GM12878 (cell line): Measurements from ENCODE around the gene YBX1. TPM values are rescaled to one million over a fixed set of nuclear protein-coding genes. Genes with fewer than 3 reads are reported as not detected.

Experiments
- ATAC-seq: fragments of 200-7000 bp; cut with Tn5 transposase; 3 replicates; pipeline ENCODE4 v1.9.1; 2020; ENCODE audit warnings: mild to moderate bottlenecking, moderate library complexity
- BruUV-seq: library from RNA; stranded (reverse); fragments of 400-500 nt; replicated peaks from 2 replicates; lab custom pipeline; 2021; lab: Mats Ljungman, UMichigan
- CTCF ChIA-PET: fragments of 300-600 bp; sonication (Branson Sonifier 250); formaldehyde crosslinking; extraction: SDS; loops from one replicate; lab custom pipeline; 2021; ENCODE audit warnings: inconsistent platforms; lab: Yijun Ruan, JAX
- POLR2A ChIA-PET: fragments of 350-600 bp; formaldehyde crosslinking; extraction: SDS; loops from one replicate; lab custom pipeline; 2021; ENCODE audit warnings: inconsistent platforms; lab: Charles Lee
- RAD21 ChIA-PET: fragments of 300-600 bp; sonication (Branson Sonifier 250); formaldehyde crosslinking; loops from one replicate; lab custom pipeline; 2023; ENCODE audit warnings: antibody characterized with exemption; ENCODE audit not compliant: unreplicated experiment; lab: Charles Lee
- SMC1A ChIA-PET: fragments of 300-600 bp; sonication (Branson Sonifier 250); formaldehyde crosslinking; loops from one replicate; lab custom pipeline; 2023; ENCODE audit not compliant: unreplicated experiment, uncharacterized antibody; lab: Charles Lee
- DNase-seq: peaks from one replicate; pipeline ENCODE4 v3.0.0-alpha.2; 2011; ENCODE audit warnings: low read depth, low spot score
- FAIRE-seq: peaks from 3 replicates; lab custom pipeline; 2011; peaks lifted over from hg19 to GRCh38; lab: Jason Lieb, UNC
- H2AFZ ChIP-seq: 2 replicates; pipeline ENCODE4 v1.6.0; 2011; ENCODE audit warnings: low read depth, low read length, control low read depth; ENCODE audit not compliant: control insufficient read depth
- H3K27ac ChIP-seq: 2 replicates; pipeline ENCODE4 v1.5.1; 2011; ENCODE audit warnings: control low read depth; ENCODE audit not compliant: control insufficient read depth, insufficient read depth
- H3K27me3 ChIP-seq, 2 experiments: replicated peaks in 1 of 2; 2 replicates each; pipeline versions ENCODE4 v1.6.0 to v1.6.1; 2011; ENCODE audit warnings: low read length in 1 of 2; ENCODE audit not compliant: control insufficient read depth in 2 of 2, insufficient read depth in 2 of 2
- H3K36me3 ChIP-seq, 2 experiments: 2 replicates each; pipeline ENCODE4 v1.5.1; 2011; ENCODE audit warnings: low read length in 1 of 2; ENCODE audit not compliant: control insufficient read depth in 2 of 2, insufficient read depth in 2 of 2
- H3K4me1 ChIP-seq: 2 replicates; pipeline ENCODE4 v1.6.1; 2011; ENCODE audit warnings: mild to moderate bottlenecking, low read length, moderate library complexity, mixed read lengths; ENCODE audit not compliant: control insufficient read depth, insufficient read depth
- H3K4me2 ChIP-seq: 2 replicates; pipeline ENCODE4 v1.6.0; 2011; ENCODE audit warnings: control low read depth; ENCODE audit not compliant: control insufficient read depth, insufficient read depth
- H3K4me3 ChIP-seq: fragments of 200-600 bp; sonication (generic); 2 replicates; pipeline ENCODE4 v1.5.1; 2016
- H3K79me2 ChIP-seq: 2 replicates; pipeline ENCODE4 v1.6.0; 2011; ENCODE audit warnings: low read length; ENCODE audit not compliant: control insufficient read depth, insufficient read depth
- H3K9ac ChIP-seq: 2 replicates; pipeline ENCODE4 v1.8.0; 2011; ENCODE audit warnings: low read length, control low read depth, mixed read lengths; ENCODE audit not compliant: control insufficient read depth, insufficient read depth
- H3K9me3 ChIP-seq: replicated peaks from 3 replicates; pipeline ENCODE4 v1.5.1; 2011; ENCODE audit warnings: mild to moderate bottlenecking, low read length; ENCODE audit not compliant: control insufficient read depth, insufficient read depth
- H4K20me1 ChIP-seq: 2 replicates; pipeline ENCODE4 v1.6.0; 2011; ENCODE audit not compliant: control insufficient read depth, insufficient read depth
- CHD1 ChIP-seq: IDR thresholded peaks from 2 replicates; pipeline ENCODE4 v1.6.1; 2012; ENCODE audit warnings: low read depth, low read length, improper control_type of control experiment
- CTCF ChIP-seq, 3 experiments: IDR thresholded peaks in 2 of 3; conservative IDR thresholded peaks in 1 of 3; 2 replicates each; pipeline ENCODE4 v1.5.1; 2011; ENCODE audit warnings: low read depth in 3 of 3, low read length in 3 of 3, mild to moderate bottlenecking in 3 of 3, control low read depth in 2 of 3, moderate library complexity in 2 of 3, inconsistent platforms in 1 of 3, mixed read lengths in 1 of 3; ENCODE audit not compliant: control insufficient read depth in 2 of 3, insufficient read depth in 1 of 3; ENCODE audit errors: extremely low read depth in 1 of 3
- DPF2 ChIP-seq: fragments of 450-650 bp; IDR thresholded peaks from 2 replicates; pipeline ENCODE4 v1.6.1; 2017; ENCODE audit warnings: mild to moderate bottlenecking
- E2F8 ChIP-seq: fragments of 450-650 bp; IDR thresholded peaks from 2 replicates; pipeline ENCODE4 v1.6.1; 2018; ENCODE audit warnings: mild to moderate bottlenecking, low read depth, moderate library complexity; ENCODE audit not compliant: partially characterized antibody
- KLF5 ChIP-seq: fragments of 450-650 bp; IDR thresholded peaks from 2 replicates; pipeline ENCODE4 v1.6.1; 2014; ENCODE audit warnings: mild to moderate bottlenecking; ENCODE audit not compliant: partially characterized antibody
- MYC ChIP-seq: IDR thresholded peaks from 2 replicates; pipeline ENCODE4 v1.6.1; 2011; ENCODE audit warnings: mild to moderate bottlenecking, low read length, moderate library complexity, inconsistent platforms; ENCODE audit not compliant: insufficient read depth, insufficient replicate concordance, insufficient read length, severe bottlenecking
- PAX5 ChIP-seq: IDR thresholded peaks from 2 replicates; pipeline ENCODE4 v1.6.1; 2011; ENCODE audit warnings: low read depth, low read length, borderline replicate concordance
- POLR2AphosphoS5 ChIP-seq: IDR thresholded peaks from 2 replicates; pipeline ENCODE4 v1.6.1; 2011; ENCODE audit warnings: mild to moderate bottlenecking, low read length, inconsistent platforms
- STAT3 ChIP-seq: IDR thresholded peaks from 2 replicates; pipeline ENCODE4 v1.6.1; 2011; ENCODE audit warnings: low read depth, low read length, improper control_type of control experiment
- TCF12 ChIP-seq: IDR thresholded peaks from 2 replicates; pipeline ENCODE4 v1.6.1; 2011; ENCODE audit warnings: low read depth, mild to moderate bottlenecking, low read length
- TCF3 ChIP-seq: IDR thresholded peaks from 2 replicates; pipeline ENCODE4 v1.6.1; 2012; ENCODE audit warnings: low read depth, mild to moderate bottlenecking, low read length, borderline replicate concordance; ENCODE audit not compliant: insufficient read depth
- ZBTB33 ChIP-seq: fragments of 450-650 bp; IDR thresholded peaks from 2 replicates; pipeline ENCODE4 v1.6.1; 2017; ENCODE audit warnings: mild to moderate bottlenecking
- ZNF207 ChIP-seq: fragments of 450-650 bp; IDR thresholded peaks from 2 replicates; pipeline ENCODE4 v1.6.1; 2014; ENCODE audit warnings: antibody characterized with exemption, mild to moderate bottlenecking, borderline replicate concordance
- WGBS: methylation state at CpG from one replicate; pipeline ENCODE4 v1.1.6; 2016; ENCODE audit warnings: low lambda C conversion rate; ENCODE audit not compliant: insufficient replicate concordance, insufficient coverage; ENCODE audit errors: missing lambda C conversion rate; 5-methylcytosine and 5-hydroxymethylcytosine counted together
- in situ Hi-C: fragments of 300-500 bp; cut with MboI; formaldehyde crosslinking; loops from 9 replicates; pipeline ENCODE4 v1.14.3; 2018; ENCODE audit warnings: mixed read lengths
- intact Hi-C: fragments of 100-400 bp; cut with micrococcal nuclease; formaldehyde crosslinking; loops from one replicate; pipeline ENCODE4 v1.14.2; 2022; ENCODE audit not compliant: unreplicated experiment
- polyA plus RNA-seq, 11 experiments: library from polyadenylated mRNA; depleted of rRNA in 4 of 11; unstranded in 6 of 11; stranded (reverse) in 5 of 11; fragments of >200 nt; fragmentation: Nextera tagmentation in 4 of 11; fragmentation: Illumina TruSeq in 1 of 11; extraction: Ambion mirVana in 4 of 11; extraction: Trizol in 1 of 11; gene quantifications; 1 replicate in 1 of 11; 2 replicates in 10 of 11; pipeline versions ENCODE4 v1.2.1 to v1.2.3, GENCODE V29; 2011 to 2016; ENCODE audit warnings: inconsistent platforms in 2 of 11, missing spikeins in 2 of 11, low read depth in 1 of 11
- total RNA-seq, 4 experiments: library from RNA; depleted of rRNA in 3 of 4; stranded (reverse); fragments of >200 nt in 3 of 4; fragmentation: Illumina TruSeq in 1 of 4; extraction: Trizol in 1 of 4; gene quantifications; 2 replicates each; pipeline versions ENCODE4 v1.2.1 to v1.2.3, GENCODE V29; 2013 to 2021

YBX1 gene
- total and polyA plus RNA-seq, 10 of the 15 experiments (the other 5 are each of a cell fraction or from before 2014, with no cell fraction given), result 355 to 1,353 (median 858) TPM

- Histone ChIP-seq H3K27ac (no peak overlapping the region), H3K4me3 (no peak overlapping the region), H3K4me1 (no peaks in the 10 kb centered on the region), H3K36me3 (no peaks in the 10 kb centered on the region), H4K20me1 (no peaks in the 10 kb centered on the region), H3K9me3 (no peaks in the 10 kb centered on the region), H3K79me2 (no peaks in the 10 kb centered on the region), H3K4me2 (no peak overlapping the region), H3K9ac (no peak overlapping the region), H2AFZ (no peak overlapping the region), H3K27me3 (no peaks in the 10 kb centered on the region)
- SMC1A ChIA-PET, result interaction anchor here (0.5 to 1.0 kb wide), 2 partner anchors 12 to 522 kb away, joined by 3 read pairs; no protein-coding TSS in a partner anchor
- 53% methylated on average over 6 of the region's 6 CpGs for WGBS
- no TSS peak for BruUV-seq
- in situ Hi-C loops (no loop called here), intact Hi-C loops (no loop called here)
- FAIRE-seq (no peak), DNase-seq (no peak), ATAC-seq (no peak)
- TF ChIP-seq CHD1 (no peak), DPF2 (no peak), ZBTB33 (no peak), KLF5 (no peak), POLR2AphosphoS5 (no peak), CTCF (IDR thresholded peaks at IDR 0.05 in 2 of 3, conservative IDR thresholded peaks at IDR 0.05 in 1 of 3; ENCODE audit: control insufficient read depth in 2 of 3, extremely low read depth in 1 of 3, insufficient read depth in 1 of 3, low read depth in 3 of 3, low read length in 3 of 3) (no peak), ZNF207 (no peak), MYC (no peak), E2F8 (no peak), PAX5 (no peak), TCF3 (no peak), TCF12 (no peak), STAT3 (no peak)
- POLR2A ChIA-PET, result interaction anchor here (0.7 kb wide), 1 partner anchor 22 kb away, joined by 3 read pairs; no protein-coding TSS in a partner anchor
- CTCF ChIA-PET, result no interaction called here
- RAD21 ChIA-PET, result no interaction called here
Observed at GRCh38 chr1:42723511-42723910, 41.3 kb downstream of the YBX1 start.
